HEK293T (cell line): Measurements from ENCODE around the gene FAM149B1.

ENCODE experiments used
- L3MBTL2 ChIP-seq: fragments of 450-650 bp; conservative IDR thresholded peaks from 2 replicates; pipeline ENCODE4 v1.6.1; 2016; ENCODE audit warnings: mild to moderate bottlenecking
- NFRKB ChIP-seq: fragments of 450-650 bp; IDR thresholded peaks from 2 replicates; pipeline ENCODE4 v1.6.1; 2016; ENCODE audit warnings: mild to moderate bottlenecking, moderate library complexity
- SP1 ChIP-seq: fragments of 450-650 bp; IDR thresholded peaks from 2 replicates; pipeline ENCODE4 v1.6.1; 2017
- ZNF384 ChIP-seq: fragments of 450-650 bp; IDR thresholded peaks from 2 replicates; pipeline ENCODE4 v1.6.1; 2016

GRCh38 chr10:73161079-73161478, 6.8 kb upstream of the FAM149B1 start:
- no peak for TF ChIP-seq SP1
- TF ChIP-seq L3MBTL2 = no peak
- TF ChIP-seq ZNF384 = no peak
- TF ChIP-seq NFRKB = no peak
